HuH-7.5 (cell line): ENCODE results near the gene ABCA6.
"Not testable (repeated sequence)": the region's sequence is repeated elsewhere in the genome, so short reads cannot be mapped to it uniquely, and the experiment has no call there.

ENCODE experiments used
- DNase-seq: peaks from one replicate; pipeline ENCODE4 v3.0.0; 2011; ENCODE audit warnings: low spot score

ABCA6 gene

GRCh38 chr17:69070378-69071232, 71.1 kb downstream of the ABCA6 start:
- not testable (repeated sequence) for DNase-seq

GRCh38 chr17:69069226-69069750, 72.4 kb downstream of the ABCA6 start:
- no peak for DNase-seq

GRCh38 chr17:69067274-69068047, 74.2 kb downstream of the ABCA6 start:
- no peak for DNase-seq

- DNase-seq, result no peak
Observed at GRCh38 chr17:69066482-69066881, 75.2 kb downstream of the ABCA6 start.

GRCh38 chr17:69065113-69065512, 76.6 kb downstream of the ABCA6 start:
- no peak for DNase-seq

GRCh38 chr17:69064476-69064875, 77.2 kb downstream of the ABCA6 start:
- no peak for DNase-seq

GRCh38 chr17:69064001-69064400, 77.7 kb downstream of the ABCA6 start:
- DNase-seq, result no peak

GRCh38 chr17:69062860-69063581, 78.7 kb downstream of the ABCA6 start:
- DNase-seq, result no peak

- no peak for DNase-seq
Observed at GRCh38 chr17:69061721-69062556, 79.8 kb downstream of the ABCA6 start.

GRCh38 chr17:69060822-69061221, 80.9 kb downstream of the ABCA6 start, which contains the start of gene ABCA9:
ABCA9 (minus strand) TSS chr17:69060927; CDS start chr17:69051126, 9,801 bp downstream.
- DNase-seq, result no peak

- no peak for DNase-seq
Observed at GRCh38 chr17:69059458-69060175, 82.1 kb downstream of the ABCA6 start.

- no peak for DNase-seq
Observed at GRCh38 chr17:69058165-69058564, 83.5 kb downstream of the ABCA6 start.

- DNase-seq, result no peak
Observed at GRCh38 chr17:69057280-69057679, 84.4 kb downstream of the ABCA6 start.

GRCh38 chr17:69056179-69056823, 85.4 kb downstream of the ABCA6 start:
- DNase-seq, result no peak

GRCh38 chr17:69055334-69055733, 86.4 kb downstream of the ABCA6 start:
- no peak for DNase-seq

- DNase-seq, result no peak
Observed at GRCh38 chr17:69050999-69051775, 90.5 kb downstream of the ABCA6 start.

GRCh38 chr17:69048634-69049033, 93.1 kb downstream of the ABCA6 start:
- no peak for DNase-seq

GRCh38 chr17:69047368-69048263, 94.1 kb downstream of the ABCA6 start:
- DNase-seq, result no peak
